NCI-H524 (cell line): ENCODE measurements around the gene FRMD4A.
A peak's percentile ranks its signal among the peaks of the same experiment; 100 is the strongest.
"Not testable (repeated sequence)": the region's sequence is repeated elsewhere in the genome, so short reads cannot be mapped to it uniquely, and the experiment has no call there.

ENCODE experiments used
- DNase-seq, 2 experiments: peaks; one replicate each; lab custom pipeline; 2025; lab: John Stamatoyannopoulos, UW

FRMD4A gene

DNA sequence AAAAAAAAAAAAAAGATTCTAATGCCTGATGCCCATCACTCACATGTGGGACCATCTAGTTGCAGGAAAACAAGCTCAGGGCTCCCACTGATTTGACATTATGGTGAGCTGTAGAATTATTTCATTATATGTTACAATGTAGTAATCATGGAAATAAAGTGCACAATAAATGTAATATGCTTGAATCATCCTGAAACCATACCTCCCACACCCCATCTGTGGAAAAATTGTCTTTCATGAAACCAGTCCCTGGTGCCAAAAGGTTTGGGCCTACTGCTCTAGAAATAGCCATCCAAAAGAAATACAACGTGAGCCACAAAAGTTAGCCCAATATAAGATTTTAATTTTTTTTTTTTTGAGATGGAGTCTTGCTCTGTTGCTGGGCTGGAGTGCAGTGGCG is 478.8 kb downstream of the FRMD4A start:
- no peak for DNase-seq

DNA sequence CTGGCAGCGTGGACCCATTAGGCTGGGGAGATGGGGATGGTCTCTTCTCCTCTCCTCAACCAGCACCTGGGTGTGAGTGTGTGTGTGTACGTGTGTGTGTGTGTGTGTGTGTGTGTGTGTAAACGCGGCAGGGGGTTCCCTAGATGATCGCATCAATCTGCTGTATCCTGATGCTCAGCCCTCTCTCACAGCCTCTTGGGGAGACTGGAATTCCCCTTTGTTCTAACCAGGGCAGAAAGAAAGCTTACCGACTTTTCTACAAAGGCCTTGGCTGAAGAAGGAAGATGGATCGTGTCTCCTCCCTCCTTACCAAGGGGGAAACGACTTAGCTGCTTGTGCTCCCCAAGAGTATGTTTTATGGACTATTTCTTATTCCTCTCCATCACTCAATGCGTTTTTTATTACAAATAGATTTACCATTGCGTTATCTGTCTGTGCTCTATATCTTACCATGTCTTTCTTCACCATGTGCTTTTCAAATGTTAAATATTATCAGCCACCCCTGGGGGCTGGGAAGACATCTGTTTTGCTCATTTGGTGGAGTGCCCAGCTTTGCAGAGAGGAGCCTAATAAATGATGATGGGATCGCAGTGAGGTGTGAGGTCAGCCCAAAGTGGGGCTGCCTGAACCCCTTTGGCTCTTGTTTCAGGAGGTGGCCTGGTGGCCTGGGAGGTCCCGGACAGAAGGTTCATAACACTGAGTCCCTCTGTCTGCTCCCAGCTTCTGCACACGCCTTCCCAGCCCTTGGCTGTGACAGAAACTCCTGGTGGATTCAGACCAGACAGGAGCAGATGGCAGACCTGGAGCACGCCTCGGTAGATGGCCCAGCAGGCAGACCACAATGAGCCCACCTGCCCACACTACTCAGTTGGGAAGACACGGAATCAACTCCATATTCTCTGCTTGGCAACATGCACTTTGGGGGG is 481.9 kb downstream of the FRMD4A start:
- peak; percentile 7 to 47 for DNase-seq

DNA sequence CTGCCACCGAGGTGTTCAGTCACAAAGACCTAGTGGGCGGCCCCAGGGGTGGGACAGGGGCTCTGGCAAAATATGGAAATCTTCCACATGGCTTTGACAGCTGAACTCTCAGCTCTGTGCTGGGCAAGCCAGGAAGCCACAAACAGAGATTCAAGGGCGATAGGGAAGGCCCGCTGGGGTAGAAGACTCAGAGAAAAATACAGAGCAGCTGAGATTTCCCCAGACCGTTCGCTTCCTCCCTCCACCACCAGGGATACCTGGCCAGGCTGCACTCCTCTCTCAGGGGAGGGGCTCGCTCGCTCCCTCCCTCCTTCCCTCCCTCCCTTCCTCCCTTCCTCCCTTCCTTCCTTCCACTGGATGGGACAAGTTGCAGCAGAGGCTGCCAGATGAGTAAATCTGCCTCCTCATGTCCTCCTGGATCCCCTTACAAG is 483.5 kb downstream of the FRMD4A start:
- DNase-seq = no peak

DNA sequence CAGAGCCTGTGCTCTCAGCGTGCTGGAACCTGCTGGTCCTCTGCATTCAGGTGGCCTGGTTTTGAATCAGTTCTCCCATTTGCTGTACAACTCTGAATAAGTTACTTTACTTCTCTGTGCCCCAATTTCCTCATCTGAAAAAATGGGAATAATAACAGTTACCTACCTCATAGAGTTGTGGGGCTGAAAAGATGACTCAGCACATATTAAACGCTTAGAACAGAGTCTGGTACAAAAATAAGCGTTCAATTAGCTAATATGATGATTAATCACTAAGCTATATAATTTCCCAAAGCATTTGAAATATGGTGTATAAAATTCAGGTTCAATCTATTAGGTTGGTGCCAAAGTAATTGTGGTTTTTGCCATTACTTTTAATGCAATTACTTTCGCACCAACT is 484.8 kb downstream of the FRMD4A start:
- DNase-seq = no peak

DNA sequence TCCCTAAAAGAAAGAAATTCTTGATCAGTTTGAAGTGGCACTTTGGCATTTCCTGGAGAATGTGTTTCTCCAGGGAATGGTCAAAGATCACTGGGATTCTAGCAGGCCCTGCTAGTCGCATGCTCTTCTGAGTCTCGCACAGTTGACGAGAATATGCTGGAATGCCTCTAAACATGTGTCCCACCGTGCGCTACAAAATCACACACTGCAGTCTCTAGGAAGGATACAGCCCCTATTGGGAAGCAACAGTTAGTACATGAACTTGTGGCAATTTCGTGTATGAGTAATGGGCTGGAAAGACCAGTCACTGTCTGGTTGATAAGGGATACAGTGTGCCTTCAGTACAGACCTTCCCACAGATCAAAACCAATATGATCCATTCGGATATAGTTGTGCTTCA is 486.1 kb downstream of the FRMD4A start:
- no peak for DNase-seq

DNA sequence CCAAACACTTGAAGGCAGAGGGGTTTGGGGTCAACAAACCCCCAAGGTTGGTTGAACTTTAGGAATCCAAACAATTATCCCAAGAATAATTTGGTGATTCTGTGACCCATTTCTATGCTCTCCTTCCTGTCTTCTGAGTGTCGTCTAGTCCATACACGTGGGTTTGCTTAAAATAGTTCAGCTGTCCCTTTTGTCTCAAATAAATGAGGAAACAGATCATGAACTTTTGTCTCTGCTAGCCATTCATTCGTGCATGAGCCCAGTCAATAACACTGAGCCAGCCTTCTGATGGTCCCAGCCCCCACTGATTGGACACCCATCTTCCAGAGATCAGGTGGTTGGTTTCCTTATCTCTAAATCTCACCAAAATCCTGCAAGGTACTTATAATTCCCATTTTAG is 488.6 kb downstream of the FRMD4A start:
- DNase-seq = no peak

DNA sequence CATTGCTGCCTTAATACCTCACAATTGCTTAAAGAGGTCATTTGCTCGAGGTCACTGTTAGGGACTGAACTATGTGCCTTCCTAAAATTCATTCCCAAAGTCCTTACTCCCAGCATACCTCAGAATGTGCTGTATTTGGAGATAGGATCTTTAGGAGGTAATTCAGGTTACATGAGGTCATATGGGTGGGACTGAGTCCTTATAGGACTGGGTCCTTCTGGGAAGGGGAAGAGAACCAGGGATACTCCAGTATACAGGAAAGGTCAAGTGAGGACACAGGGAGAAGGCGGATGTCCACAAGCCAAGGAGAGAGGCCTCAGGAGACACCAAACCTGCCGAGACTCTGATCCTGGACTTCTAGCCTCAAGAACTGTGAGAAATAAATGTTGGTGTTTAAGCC is 490.7 kb downstream of the FRMD4A start:
- DNase-seq = no peak

DNA sequence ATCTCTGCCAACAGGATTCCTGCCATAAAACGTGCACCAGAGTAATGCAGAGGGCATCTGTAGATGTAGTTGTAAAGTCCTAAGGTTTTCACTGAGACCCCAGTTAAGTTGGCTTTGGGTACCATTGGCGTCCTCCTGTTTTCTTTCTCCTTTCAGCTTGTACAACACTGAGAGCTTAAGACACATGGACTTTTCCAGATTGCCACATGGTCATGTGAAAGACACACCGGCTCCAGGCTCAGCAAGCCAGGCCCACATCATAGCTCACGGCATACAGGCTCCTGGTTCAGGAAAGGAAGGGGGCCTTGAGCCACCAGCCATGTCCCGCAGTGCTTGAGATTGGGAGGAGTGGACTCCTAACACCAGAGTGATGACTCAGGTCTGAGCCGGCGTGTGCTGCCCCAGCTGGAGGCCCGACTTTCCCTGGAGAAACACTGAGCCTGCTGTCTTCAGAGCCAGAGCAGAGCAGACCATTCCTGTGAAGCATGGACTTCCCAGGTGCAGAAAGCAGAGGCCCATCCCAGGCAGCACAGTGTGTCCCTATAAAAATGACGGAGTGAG is 491.2 kb downstream of the FRMD4A start:
- DNase-seq = no peak

DNA sequence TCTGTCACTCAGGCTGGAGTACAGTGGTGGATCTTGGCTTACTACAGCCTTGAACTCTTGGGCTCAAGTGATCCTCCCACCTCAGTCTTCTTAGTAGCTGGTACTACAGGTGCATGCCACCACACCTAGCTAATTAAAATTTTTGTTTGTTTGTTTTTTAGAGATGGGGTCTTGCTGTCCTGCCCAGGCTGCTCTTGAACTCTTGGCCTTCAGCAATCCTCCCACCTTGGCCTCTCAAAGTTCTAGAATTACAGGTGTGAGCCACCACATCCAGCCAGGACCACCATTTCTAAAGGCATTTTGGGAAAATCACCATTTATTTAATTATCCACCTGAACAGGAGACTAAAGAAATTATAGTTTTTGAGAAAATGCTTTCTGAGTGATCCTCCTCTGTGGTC is 491.7 kb downstream of the FRMD4A start:
- no peak for DNase-seq

DNA sequence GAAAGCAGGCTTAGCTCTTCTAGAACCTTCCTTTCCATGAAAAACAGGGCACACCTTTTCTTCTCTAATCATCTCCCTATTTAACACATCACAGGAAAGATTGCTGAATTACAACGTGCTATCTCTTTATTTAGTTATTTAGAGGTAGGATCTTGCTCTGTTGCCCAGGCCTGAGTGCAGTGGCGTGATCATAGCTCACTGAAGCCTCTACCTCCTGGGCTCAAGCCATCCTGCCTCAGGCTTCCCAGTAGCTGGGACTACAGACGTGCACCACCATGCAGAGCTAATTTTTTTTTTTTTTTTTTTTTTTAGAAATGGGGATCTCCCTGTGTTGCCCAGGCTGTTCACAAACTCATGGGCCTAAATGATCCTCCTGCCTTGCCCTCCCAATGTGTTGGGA is 492.8 kb downstream of the FRMD4A start:
- DNase-seq = no peak

DNA sequence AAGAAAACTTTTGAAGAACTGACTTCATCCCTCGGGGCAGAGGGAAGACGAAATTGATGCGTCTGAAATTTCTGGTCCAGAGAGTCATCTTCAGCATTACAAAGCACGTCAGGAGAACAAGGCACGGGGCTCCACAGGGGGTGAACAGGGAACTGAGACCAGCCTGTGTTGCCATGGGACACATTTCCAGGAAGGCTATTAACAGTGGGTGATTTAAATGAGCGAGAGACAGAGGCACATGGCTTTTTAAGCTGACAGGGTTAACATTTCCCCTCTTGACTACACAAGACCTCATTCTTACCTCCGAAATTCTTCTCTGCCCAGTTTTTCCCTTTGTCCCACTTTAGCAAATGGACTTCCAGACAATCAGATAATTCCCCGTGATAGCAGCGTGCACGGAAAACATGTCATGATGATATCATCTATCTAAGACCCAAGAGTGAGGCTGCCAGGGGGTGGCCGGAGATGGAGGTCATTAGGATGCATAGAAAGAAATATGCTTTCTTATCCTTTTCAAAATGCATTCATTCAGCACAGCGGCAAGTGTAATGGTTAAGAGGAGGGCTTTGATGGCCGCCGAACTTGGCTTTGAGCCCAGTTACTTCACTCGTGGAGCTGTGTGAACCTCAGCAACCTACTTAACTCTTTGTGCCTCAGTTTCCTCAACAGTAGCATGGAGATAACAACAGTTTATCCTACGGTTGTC is 496.0 kb downstream of the FRMD4A start:
- DNase-seq = no peak

DNA sequence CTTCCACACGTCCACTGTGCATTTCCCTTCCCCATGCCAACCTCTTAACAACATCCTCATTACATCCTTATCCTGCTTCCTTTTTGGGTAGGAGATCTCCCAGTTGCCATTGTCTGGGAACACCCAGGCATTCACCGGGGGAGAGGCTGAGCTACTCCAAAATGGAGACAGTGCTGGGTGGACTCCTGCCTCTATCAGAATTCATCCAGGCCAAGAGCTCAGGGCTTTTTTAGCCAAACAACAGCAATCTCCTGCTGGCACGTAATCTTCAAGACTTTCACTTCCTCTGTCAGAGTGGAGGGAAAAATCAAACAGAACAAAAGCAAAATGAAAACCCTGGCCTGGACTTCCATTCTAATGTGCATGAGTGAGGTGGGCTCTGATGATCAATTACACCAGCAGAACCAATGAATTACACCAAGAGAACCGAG is 499.0 kb downstream of the FRMD4A start:
- no peak for DNase-seq

DNA sequence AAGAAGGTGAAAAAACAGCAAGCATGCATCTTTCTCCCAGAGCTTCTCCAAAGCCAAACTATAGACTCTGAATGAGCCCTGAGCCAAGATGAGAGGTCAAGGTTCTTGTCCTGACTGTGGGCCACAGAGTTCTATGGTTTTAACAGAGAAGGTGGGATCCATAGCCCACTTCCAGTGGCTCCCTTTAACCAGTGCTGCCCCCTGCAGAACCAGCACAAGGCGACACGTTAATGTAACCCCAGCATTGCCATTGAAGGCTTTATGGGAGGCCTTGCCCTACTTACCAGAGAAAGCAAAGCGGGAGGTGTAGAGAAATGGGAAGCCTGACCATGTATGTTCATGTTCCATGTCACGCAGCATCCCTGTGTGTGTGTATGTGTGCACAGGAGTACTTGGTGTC is 500.3 kb downstream of the FRMD4A start:
- DNase-seq = no peak

DNA sequence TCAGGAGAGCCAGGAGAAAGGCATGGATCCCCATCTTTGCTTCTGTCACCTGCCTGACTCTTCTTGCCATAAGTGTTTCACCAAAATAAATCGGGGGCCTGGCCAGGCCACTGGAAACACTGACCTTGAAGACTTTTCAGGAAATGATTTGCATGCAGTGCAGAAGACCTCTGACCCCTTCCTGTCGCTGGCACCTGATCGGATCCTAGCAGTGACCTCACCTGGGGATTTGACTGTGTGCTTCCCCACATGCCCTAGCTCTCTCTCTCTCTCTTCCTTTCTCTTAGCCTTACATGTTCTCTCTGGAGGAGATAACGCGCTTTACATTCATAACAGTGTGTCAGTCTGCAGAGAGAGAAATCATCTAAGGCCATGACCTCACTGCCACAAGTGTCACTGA is 500.9 kb downstream of the FRMD4A start:
- DNase-seq = no peak

DNA sequence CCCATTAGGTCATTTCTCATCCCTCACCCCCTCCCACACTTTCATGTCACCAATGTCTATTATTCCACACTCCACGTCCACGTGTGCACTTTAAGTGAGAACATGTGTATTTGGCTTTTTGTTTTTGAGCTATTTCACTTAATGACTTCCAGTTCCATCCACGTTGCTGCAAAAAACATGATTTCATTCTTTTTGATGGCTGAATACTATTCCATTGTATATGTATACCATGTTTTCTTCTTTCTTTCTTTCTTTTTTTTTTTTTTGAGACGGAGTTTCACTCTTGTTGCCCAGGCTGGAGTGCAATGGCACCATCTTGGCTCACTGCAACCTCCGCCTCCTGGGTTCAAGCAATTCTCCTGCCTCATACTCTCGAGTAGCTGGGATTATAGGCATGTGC is 502.4 kb downstream of the FRMD4A start:
- DNase-seq = not testable (repeated sequence)

DNA sequence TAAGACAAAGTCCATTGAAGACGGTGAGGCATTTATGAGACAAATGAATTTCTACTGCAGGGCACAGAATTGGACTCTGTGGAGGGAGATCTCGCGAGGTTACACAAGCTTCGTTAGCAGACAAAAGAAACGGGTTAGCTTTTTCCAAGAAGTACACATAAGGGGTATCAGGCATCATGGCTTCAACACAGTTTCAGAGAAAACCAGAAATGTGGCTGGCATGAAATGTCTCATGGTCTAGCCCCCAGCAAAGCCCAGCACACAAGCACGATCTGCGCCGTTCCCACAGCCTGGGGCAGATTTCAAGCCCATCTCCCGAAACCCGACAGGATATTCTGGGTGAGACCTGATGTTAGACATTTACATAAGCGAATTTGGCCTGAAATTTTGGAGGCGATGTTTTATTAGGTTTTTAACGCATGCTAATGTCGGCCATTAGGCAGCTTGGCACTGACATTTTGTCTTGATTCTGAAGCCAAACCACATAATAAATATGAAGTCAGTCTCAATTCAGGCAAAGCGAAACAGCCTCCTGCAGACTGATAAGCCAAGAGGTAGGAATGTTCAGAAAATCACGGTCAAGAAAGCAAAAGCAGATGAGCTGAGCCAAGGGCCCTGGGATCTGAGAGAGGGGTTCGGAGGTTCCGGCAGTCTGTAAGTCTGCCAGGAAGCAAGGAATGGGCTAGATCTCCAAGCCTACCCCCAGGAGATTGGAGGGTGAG is 503.5 kb downstream of the FRMD4A start:
- DNase-seq = no peak

DNA sequence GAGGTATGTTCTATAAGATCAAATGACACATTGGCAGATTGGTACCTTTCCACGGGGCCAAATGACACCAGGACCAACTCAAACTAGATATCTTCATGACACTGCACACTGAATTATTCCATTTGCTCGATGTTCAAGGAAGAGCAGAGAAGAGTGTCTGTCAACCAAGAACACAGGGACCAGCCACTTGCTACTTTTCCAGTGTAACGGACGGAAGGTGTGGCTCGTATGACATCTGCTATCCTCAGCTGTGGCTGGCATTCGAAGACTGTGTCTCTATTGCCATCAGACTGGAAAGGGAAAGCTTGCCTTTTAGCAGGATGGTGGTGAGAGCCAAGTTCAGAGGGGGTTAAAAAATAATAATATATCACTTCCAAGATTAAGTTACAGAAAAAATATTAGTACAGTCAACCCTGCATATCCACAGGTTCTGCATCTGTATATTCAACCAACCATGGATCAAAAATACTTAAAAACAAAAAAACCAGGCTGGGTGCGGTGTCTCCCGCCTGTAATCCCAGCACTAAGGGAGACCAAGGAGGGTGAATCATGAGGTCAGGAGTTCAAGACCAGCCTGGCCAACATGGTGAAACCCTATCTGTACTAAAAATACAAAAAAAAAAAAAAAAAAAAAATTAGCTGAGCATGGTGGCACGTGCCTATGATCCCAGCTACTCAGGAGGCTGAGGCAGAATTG is 506.9 kb downstream of the FRMD4A start:
- DNase-seq = peak in 1 of 2 experiments; percentile 24

DNA sequence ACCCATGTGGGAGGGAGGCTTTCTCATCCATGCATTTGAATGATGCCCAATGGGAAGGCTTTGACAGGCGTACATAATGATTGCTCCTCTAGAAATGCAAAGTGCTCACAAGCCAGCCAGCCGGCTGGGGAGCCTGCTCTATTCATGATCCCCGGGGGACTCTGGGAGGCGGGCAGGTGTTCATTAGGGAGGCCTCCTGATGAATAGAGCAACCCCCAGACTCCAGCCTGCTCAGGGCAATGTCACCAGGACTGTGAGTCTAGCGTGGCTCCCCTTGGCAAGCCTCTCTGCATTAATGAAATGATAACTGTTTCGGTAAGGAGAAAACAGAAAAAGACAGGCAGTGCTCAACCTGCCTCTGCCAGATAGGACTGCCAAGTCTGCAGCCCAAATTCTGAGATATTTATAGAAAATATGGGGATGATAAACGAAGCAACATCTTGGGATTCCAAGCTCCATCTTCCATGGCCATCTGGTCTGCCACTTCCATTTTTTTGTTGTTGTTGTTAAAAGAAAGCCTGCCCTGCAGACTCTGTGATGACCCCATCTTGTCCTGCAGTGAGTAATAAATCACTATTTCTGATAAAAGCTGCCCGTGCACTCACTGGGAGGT is 507.5 kb downstream of the FRMD4A start:
- peak in 1 of 2 experiments; percentile 47 for DNase-seq

DNA sequence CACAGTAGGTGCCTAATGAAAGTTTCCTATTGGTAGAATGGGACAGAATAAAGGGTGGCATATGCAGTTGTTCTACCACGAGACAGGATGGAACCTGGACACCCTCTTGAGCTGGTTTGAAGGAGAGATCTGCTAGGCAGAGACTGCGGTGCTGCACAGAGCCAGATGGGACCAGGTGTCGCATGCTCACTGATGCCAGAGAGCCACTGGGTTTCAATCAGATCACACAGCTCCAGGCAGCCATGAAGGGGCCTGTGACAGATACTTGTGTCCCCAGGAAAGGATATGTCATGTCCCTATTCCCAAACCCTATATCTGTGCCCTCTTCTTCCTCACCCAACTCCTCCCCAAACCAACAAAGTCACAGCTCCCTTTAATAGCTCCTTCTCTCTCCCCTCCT is 508.2 kb downstream of the FRMD4A start:
- DNase-seq = peak; percentile 17 to 62

DNA sequence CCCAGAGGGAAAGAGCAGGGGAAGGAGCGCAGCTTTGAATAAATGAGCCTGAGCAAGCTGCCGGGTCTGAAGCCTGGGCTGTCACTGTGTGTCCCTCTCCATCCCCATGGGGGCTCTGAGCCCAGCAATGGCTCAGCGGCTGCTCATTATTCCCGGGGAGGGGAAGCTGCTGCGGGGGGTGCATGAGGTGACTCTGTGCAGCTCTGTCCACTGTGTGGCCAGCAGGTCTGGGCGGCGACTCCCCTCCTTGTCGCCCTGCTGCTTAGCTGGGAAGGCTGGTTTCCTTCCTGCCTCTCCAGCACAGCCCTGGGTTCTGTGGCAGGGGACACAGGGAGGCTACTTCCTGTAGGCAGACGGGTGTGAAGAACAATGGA is 509.8 kb downstream of the FRMD4A start:
- DNase-seq = peak in 1 of 2 experiments; percentile 21
